ENCODE results near the gene R3HDM2. TPM values are rescaled to one million over a fixed set of nuclear protein-coding genes. Genes with fewer than 3 reads are reported as not detected.
A peak's percentile ranks its signal among the peaks of the same experiment; 100 is the strongest.

The R3HDM2 gene
- total RNA-seq, 4 donors from 2014 or later: 26.3 to 56.9 (median 33.3) TPM

GRCh38 chr12:57452181-57452936 lies 21.5 kb upstream of the R3HDM2 start:
- Histone ChIP-seq H3K27ac (peak overlapping the region in 2 of 4 donors; percentile 13 to 37), H3K4me1 (peaks cover 9 to 16% (median 10%) of the 10 kb centered on the region in 4 donors)
- 7 to 28% methylated on average over 2 to 9 of the region's 9 CpGs for WGBS, 2 donors (ENCODE audit: low coverage in 1 of 2)

GRCh38 chr12:57451233-57451778 lies 20.5 kb upstream of the R3HDM2 start:
- no peaks in the 10 kb centered on the region for H3K9me3 ChIP-seq
- no peak overlapping the region for H3K27ac ChIP-seq
- TF ChIP-seq, protein P1, sequence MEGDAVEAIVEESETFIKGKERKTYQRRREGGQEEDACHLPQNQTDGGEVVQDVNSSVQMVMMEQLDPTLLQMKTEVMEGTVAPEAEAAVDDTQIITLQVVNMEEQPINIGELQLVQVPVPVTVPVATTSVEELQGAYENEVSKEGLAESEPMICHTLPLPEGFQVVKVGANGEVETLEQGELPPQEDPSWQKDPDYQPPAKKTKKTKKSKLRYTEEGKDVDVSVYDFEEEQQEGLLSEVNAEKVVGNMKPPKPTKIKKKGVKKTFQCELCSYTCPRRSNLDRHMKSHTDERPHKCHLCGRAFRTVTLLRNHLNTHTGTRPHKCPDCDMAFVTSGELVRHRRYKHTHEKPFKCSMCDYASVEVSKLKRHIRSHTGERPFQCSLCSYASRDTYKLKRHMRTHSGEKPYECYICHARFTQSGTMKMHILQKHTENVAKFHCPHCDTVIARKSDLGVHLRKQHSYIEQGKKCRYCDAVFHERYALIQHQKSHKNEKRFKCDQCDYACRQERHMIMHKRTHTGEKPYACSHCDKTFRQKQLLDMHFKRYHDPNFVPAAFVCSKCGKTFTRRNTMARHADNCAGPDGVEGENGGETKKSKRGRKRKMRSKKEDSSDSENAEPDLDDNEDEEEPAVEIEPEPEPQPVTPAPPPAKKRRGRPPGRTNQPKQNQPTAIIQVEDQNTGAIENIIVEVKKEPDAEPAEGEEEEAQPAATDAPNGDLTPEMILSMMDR (IDR thresholded peaks at IDR 0.05): no peak
- TF ChIP-seq POLR2A (IDR thresholded peaks at IDR 0.05): no peak
- TF ChIP-seq EP300 (IDR thresholded peaks at IDR 0.05; ENCODE audit: low read depth): no peak
- no peak for TF ChIP-seq POLR2AphosphoS5 (IDR thresholded peaks at IDR 0.05)
- H3K4me3 ChIP-seq: no peak overlapping the region
- peaks cover 9 to 16% (median 10%) of the 10 kb centered on the region in 4 donors for H3K4me1 ChIP-seq
- H3K27me3 ChIP-seq: no peaks in the 10 kb centered on the region
- H3K36me3 ChIP-seq: no peaks in the 10 kb centered on the region
- in situ Hi-C loops (cut with MboI; ENCODE audit: low pct_ligation_motif_present in 1 of 4, low pct_unique_long_range_greater_than_20kb in 1 of 4, low sequenced_read_pairs in 3 of 4) (no loop called here), intact Hi-C loops (cut with DNase I; ENCODE audit: low total_unique reads) (loop anchor here (5.0 kb wide), 2 partner anchors 144 to 189 kb away; no protein-coding TSS in a partner anchor)
- 67% methylated on average over 6 of the region's 6 CpGs; no CpG with 5 or more reads in 1 of the 2 donors for WGBS, 2 donors (ENCODE audit: low coverage in 1 of 2)
- no peak for DNase-seq

More at GRCh38 chr12:57452181-57452936, 21.5 kb upstream of the R3HDM2 start:
- Histone ChIP-seq H3K4me3 (no peak overlapping the region), H3K9me3 (no peaks in the 10 kb centered on the region), H3K36me3 (no peaks in the 10 kb centered on the region), H3K27me3 (no peaks in the 10 kb centered on the region)
- TF ChIP-seq POLR2A (IDR thresholded peaks at IDR 0.05) (no peak), POLR2AphosphoS5 (IDR thresholded peaks at IDR 0.05) (peak in 1 of 3 donors; percentile 11)
- in situ Hi-C loops (cut with MboI; ENCODE audit: low pct_ligation_motif_present in 1 of 4, low pct_unique_long_range_greater_than_20kb in 1 of 4, low sequenced_read_pairs in 3 of 4): no loop called here
- intact Hi-C loops (cut with DNase I; ENCODE audit: low total_unique reads): loop anchor here (5.0 kb wide), 2 partner anchors 145 to 190 kb away; no protein-coding TSS in a partner anchor
- DNase-seq: no peak

DNA sequence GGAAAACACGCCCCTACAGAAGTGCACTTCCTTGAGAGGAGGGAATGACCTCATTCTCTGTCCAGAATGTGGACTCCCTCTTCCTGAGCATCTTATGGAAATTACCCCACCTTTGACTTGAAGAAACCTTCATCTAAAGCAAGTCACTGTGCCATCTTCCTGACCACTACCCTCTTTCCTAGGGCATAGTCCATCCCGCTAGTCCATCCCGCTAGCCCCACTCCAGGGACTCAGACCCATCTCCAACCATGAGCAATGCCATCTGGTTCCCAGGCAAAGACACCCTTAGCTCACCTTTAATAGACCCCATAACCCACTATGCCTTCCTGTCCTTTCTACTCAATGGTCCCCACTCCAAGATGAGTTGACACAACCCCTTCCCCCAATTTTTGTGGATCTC lies 19.2 kb upstream of the R3HDM2 start:
- H3K27ac ChIP-seq: no peak overlapping the region
- intact Hi-C loops (cut with DNase I; ENCODE audit: low total_unique reads) (loop anchor here (5.0 kb wide), 2 partner anchors 143 to 188 kb away; no protein-coding TSS in a partner anchor), in situ Hi-C loops (cut with MboI; ENCODE audit: low pct_ligation_motif_present in 1 of 4, low pct_unique_long_range_greater_than_20kb in 1 of 4, low sequenced_read_pairs in 3 of 4) (no loop called here)
- H3K4me3 ChIP-seq: no peak overlapping the region
- WGBS, 2 donors (ENCODE audit: low coverage in 1 of 2): 72 to 93% methylated on average over 2 to 3 of the region's 3 CpGs
- H3K27me3 ChIP-seq: no peaks in the 10 kb centered on the region
- no peaks in the 10 kb centered on the region for H3K36me3 ChIP-seq
- TF ChIP-seq, protein P1 (IDR thresholded peaks at IDR 0.05): no peak
- TF ChIP-seq POLR2A (IDR thresholded peaks at IDR 0.05): no peak
- no peaks in the 10 kb centered on the region for H3K9me3 ChIP-seq
- peaks cover 9 to 12% (median 9%) of the 10 kb centered on the region in 4 donors for H3K4me1 ChIP-seq
- DNase-seq: no peak

- TF ChIP-seq POLR2AphosphoS5 (IDR thresholded peaks at IDR 0.05) (no peak), EP300 (IDR thresholded peaks at IDR 0.05; ENCODE audit: low read depth) (no peak), POLR2A (IDR thresholded peaks at IDR 0.05) (no peak)
- TF ChIP-seq, protein P1 (IDR thresholded peaks at IDR 0.05): no peak
- intact Hi-C loops (cut with DNase I; ENCODE audit: low total_unique reads): no loop called here
- no peak for DNase-seq
- H3K4me1 ChIP-seq: peaks cover 9 to 12% (median 9%) of the 10 kb centered on the region in 4 donors
- no peaks in the 10 kb centered on the region for H3K9me3 ChIP-seq
- no peaks in the 10 kb centered on the region for H3K36me3 ChIP-seq
- WGBS, 2 donors (ENCODE audit: low coverage in 1 of 2): 99% methylated on average over 7 of the region's 7 CpGs; no CpG with 5 or more reads in 1 of the 2 donors
- H3K4me3 ChIP-seq: no peak overlapping the region
- in situ Hi-C loops (cut with MboI; ENCODE audit: low pct_ligation_motif_present in 1 of 4, low pct_unique_long_range_greater_than_20kb in 1 of 4, low sequenced_read_pairs in 3 of 4): loop anchor here in 3 of 4 donors (10.0 to 25.0 kb wide), 2 partner anchors 137 to 155 kb away; no protein-coding TSS in a partner anchor
- no peaks in the 10 kb centered on the region for H3K27me3 ChIP-seq
- no peak overlapping the region for H3K27ac ChIP-seq
Observed at GRCh38 chr12:57449375-57449774, 18.5 kb upstream of the R3HDM2 start.

All from transverse colon (tissue), 4 donors.